ENCODE measurements around the gene HDC.

The HDC gene

DNA sequence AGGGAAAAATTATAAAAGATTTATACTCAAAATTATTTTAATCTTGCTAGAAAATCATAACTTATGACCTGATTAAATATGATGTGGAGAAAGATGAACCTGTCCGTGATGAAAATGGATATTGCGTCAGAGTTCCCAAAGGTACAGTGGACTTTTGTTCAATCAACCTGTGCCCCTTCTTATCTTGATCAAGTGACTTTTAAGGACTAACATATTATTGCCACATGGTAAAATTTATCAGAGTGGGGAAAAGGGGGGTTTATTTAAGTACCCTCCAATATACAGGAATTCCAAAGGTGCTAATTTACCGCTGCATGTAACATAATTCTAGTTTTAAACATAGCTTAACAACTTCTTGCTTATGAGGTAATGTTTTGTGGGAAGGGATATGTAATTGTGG lies 39.6 kb downstream of the HDC start:
- no peak for DNase-seq

DNA sequence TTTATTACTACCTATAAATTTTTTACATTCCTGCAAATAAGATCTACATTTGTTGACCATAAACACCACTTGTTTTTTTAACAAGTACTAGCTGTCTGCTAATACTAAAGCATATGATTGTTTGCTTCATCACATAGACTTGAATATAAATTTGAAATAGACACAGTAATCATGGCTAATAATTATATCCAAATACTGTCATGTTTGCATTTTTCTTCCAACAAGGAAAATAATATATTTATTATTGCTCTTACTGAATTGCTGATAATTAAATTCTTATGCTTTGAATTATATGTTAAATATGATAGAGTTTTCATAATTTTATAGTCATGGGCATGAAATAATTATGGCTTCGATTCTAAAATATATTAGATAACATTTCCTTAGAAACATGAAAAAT lies 40.5 kb downstream of the HDC start:
- DNase-seq: no peak

DNA sequence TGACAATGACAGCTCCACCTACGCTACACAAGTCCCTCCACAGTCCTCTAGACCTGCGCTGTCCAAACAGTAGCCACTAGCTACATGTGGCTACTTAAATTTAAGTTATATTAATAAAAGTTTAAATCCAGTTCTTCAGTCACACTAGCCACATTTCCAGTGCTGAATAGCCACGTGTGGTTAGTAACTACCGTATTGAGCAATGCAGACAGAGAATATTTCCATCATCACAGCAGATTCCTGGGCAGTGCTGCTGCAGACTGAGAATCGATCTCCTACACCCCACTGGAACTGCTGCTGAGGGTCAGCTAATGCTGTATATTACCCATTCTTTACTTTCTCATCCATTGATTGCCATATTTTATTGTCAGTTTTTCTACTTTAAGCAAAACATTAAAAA lies 40.9 kb downstream of the HDC start:
- DNase-seq: no peak

DNA sequence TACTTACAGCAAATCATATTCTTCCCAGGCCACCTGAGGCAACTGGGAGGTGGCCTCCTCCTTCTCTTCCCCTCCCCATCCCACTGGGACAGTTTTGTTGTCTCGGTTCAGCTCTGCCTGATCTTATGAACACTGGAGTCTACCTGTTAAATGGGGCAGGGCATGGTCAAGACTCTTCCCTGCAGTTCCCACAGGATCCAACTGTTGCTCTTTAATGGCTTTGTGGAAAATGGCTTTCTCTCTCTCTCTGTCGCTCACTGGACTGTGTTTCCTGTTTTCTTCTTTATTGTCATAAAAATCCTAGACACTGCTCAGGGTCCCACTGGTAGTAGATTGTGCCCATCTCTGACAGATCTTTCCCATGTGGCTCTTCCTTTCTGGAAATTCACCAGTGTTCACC lies 43.3 kb downstream of the HDC start:
- DNase-seq: no peak

DNA sequence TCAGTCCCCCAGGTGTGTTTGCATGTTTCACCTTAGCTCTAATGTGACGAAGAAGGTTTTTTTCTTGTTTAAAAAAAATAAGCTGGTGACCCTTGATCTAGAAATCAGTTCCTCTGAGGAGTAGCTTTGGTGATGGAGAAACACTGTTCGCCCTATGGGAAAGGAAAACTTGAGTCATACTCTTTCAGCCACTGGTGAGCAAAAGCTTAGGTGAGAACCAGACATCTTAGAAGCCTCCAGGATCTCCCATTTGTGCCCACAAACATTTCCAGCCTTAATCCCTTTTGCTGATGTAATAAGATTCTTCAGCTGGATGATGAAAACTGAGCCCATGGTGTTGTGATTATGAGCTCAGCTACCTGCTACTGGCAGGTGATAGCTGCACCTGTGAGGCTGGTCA lies 45.7 kb downstream of the HDC start:
- DNase-seq: no peak

DNA sequence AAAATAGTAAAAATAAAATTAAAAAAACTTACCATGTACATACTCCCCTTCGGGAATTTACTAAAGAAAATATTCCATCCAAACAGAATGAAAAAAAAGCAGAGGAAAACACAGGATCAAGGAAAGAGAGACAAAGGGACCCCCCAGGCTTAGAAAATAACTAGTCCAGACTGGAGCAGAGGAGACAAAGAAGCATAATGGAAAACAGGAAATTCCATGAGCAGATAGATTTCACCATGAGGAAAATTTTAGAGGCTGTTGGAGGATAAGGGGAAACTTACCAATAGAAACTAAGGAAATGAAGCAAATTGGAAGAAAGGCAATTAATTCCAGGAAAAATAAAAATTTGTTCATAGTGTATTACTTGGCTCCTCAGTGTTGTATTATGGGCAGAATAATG lies 46.8 kb downstream of the HDC start:
- no peak for DNase-seq

DNA sequence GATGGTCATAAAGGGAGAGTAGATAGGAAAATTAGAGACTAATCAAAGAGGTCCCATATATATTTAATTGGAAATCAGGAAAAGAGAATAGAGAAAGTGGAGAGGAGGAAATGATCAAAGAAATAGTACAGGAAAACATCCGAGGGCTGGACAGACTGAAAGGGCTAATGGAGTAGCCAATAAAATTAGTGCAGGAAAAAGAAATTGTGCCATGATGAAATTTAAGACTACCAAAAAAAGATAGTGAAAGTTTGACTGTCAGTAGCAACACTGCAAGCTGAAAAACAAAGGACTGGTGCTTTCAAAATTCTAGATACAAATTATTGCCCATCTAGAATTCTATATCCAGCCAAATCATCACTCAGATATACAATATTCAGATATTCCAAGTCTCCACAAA lies 47.2 kb downstream of the HDC start:
- DNase-seq: no peak

DNA sequence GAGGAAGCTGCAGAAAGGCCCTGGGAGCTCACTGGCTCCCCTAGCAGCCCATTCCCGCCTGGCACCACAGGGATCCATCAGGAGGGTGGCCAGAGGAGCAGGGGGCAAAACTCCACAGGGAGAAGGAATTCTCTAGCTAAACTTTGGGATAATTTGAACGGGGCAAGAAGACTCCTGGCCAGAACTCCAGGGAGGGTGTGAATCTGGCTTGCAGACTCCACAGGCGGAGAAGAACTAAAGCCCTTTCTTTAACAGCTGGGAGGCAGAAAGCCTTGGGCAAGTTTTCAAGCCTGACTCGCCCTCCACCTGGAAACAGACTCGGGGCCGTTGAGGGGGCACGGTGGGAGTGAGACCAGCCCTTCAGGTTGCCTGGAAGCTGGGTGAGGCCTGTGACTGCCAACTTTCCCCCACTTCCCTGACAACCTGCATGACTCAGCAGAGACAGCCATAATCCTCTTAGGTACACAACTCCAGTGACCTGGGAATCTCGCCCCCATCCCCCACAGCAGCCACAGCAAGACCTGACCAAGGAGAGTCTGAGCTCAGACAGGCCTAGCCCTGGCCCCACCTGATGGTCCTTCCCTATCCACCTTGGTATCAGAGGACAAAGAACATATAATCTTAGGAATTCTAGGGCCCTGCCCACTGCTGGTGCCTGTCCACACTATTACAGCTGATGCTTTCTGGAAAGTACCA lies 54.9 kb downstream of the HDC start:
- DNase-seq: no peak

DNA sequence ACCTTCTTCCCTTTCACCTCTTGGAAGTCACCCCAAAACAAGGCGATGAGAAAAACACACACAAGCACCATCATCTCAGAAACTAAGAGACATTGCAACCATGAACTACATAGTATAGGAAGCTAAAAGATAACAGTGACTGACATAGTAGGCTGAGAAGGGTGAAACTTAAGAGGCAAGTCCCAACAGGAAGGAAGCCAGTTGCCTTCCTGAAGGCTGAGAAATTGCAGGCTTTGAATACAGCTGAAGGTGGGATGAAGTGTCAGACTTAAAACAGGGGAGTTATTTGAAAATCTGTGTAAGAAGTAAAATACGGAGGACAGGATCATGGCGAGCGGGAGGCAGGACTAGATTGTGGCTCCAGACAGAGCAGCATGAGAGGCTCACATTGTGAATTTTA lies 55.7 kb downstream of the HDC start:
- no peak for DNase-seq

DNA sequence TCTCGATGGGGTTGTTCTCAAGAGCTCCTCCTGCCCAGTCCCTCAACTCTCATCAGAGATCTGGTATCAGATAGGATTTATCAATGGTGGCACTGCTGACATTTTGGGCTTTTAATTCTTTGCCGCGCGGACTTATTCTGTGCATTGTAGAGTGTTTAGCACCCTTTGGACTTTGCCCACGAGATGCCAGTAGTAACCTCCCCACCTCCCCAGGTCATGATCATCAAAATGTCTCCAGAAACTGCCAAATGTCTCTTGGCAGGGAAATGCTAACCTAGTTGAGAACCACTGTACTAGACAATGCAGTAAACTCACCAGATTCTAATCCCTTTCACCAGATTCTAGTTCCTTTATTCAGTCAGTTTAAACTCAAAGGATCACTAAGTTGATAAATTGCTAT lies 59.5 kb downstream of the HDC start:
- DNase-seq: no peak

DNA sequence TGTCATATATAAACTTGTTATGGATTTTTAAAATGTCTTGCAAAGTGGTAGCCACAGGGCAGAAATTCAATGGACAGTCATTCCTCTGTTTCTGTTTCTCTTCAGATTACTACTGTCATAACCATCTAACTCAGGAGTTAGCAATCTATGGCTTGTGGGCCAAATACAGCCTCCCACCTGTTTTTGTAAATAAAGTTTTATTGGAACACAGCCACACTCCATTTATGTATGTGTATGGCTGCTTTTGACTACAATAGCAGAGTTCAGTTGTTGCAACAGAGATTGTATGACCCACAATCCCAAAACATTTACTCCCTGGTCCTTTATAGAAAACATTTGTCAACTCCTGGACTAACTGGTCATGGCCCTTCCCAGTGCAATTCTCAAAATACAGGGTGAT lies 63.5 kb downstream of the HDC start:
- no peak for DNase-seq

DNA sequence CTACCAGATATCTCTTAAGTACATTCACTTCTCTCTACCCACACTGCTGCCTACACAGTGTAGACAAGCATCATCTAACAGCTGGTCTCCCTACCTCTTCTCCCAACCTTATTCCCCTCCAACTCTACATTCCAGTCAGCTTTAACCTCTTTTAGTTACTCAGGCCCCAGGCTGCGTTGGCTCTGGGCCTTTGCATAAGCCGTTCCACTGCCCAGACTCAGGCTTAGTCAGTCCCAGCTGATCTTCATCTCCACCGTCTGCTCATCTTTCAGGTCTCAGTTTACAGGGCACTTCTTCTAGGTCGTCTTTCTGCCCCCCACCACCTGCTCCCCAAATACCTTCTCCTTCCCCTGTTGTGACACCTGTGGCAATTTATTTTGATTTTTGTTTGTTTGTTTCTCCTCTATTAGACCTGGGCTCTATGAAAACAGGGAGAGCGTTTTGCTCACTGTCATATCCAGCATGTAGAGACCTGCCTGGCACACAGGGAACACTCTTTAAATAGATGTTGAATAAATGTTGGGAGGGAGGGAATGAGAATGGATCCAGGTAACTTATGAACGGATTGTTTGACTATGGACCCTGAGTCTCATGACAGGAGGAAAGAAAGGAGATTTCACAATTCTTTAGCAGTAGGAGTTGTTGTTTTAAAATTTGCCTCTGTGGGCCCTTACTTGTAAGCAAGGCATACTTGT lies 72.5 kb downstream of the HDC start:
- no peak for DNase-seq

DNA sequence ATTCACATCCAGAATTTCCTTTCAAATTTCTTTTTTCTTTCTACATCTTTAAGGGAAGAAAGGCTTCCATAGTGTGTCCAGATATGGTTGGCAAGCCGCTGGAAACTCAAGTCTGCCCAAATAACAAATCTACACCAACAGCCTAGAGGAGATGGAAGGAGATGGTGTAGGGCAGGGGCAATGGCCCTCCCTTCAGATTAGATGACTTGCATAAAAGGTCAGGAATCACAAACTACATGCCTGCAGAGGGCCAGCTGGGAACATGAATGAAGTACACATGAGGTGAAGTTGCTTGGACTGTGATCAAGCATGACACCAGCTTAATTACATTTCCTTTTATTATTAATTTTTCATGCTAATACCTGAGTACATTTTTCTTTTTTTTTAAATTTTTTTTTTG lies 73.4 kb downstream of the HDC start:
- DNase-seq: no peak
